IPS-NIHi11 (cell line): ENCODE measurements around the gene PPP1R14D.

ENCODE experiments used
- DNase-seq: peaks from one replicate; pipeline ENCODE4 v3.0.0; 2012; ENCODE audit warnings: mixed read lengths, low spot score

PPP1R14D gene

DNA sequence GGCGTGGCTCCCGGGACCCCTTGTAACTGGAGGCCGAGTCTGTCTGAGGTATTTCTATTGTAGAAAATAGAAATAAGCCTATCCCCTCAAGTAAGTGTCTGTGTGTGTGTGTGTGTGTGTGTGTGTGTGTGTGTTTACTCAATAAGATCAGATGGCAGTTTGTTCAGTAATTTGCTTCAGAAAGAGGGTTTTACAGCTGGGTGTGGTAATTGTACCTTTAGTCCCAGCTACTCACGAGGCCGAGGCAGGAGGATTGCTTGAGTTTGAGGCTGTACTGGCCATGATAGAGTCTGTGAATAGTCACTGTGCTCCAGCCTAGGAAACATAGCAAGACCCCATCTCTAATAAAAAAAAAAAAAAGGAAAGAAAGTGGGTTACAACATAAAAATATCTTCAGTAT lies 24.0 kb upstream of the PPP1R14D start:
- DNase-seq = no peak

DNA sequence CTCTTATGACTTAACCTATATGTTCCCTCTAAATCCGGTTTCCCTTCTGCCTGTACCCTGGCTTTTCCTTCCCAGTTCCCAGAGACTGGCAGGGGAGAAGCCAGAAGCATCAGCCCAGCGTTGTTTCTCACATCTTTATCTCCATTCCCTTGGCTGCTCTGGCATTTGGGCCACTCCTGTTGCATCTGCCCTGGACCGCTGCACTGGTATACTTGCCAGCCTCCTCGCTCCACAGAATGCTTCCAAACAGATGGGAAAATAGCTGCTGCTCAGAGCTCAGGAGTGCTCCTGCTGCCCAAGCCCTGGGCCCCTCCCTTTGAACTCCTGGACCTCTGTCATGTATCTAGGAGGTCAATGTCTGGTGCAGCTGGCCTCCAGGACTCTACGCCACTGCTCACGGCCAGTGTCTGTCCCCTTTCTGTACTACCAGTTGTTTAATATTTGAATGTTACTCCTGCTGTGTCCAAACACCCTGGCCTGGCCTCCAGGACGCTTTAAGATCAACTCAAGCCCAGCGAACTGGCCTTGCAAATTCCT lies 22.1 kb upstream of the PPP1R14D start:
- no peak for DNase-seq

DNA sequence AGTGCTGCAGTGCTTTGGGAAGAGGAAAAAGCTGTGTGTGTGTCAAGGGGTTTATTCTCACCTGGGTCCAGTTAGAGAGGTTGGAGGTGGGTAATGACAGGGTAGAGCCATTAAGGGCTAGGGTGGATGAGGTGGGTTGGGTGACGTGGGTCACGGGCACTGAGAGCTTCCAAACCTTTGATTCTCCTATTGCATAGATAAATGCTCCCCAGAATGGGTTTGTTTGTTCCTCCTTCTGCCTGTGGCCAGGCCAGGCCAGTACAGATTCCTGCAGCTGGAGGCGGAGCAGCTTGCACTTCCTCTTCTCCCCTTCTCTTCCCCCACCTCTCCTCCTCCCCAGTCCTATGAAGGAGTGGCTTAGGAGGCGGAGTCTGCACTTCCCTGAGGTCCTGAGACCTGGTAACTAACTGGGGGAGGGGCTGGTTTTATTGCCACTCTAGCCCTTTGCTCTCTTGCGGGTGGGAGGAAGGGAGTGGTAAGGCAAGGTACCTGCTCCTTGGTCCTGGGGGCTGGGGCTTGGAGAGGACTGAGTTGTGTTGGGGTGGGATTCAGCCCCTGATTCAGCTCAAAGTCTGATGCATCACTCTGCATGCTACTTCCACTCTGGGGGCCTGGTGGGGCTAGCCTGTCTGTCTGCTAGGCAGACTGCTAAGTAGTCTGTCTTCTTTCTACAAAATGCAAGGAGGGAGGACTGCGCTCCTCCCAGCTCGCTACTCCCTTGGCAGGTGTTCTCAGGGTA lies 18.9 kb upstream of the PPP1R14D start:
- peak; percentile 62 for DNase-seq

GRCh38 chr15:40846841-40847222 lies 18.3 kb upstream of the PPP1R14D start:
- DNase-seq = no peak

DNA sequence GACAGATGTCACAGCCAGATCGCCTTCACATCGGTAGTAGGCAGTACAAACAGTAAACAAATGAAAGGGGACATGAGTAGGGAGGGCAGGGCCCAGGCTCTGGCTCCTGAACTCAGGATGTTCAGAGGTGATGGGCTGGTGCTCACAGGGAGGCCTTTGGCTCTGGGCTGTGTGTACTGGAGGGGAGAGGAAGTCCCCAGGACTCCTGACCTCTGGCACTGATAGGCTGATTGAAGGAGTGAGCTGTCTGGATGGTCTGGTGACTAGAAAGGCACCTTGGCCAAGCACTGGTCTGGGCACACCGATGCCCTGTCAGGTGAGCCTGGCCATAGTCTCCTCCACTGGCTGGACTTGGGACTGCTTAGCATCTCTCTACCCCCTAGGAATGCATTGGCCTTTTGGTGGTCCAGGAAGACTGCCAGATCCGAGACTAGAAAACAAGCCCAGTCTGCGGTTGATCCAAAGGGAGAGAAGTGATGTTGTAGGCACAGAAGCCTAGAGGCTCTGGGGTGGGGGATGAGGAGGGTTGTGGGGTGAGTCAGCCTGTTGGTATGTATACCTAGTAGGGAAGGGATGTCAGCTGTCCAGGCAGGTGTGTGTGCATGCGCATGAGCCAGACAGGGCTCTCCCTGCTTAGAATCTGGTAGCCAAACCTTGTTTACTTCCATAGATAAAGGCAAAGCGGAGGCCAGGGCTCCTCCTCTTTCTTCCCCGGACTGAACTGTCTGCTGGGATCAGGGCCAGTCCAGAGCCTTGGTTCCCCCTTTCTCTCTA lies 17.2 kb upstream of the PPP1R14D start:
- peak; percentile 50 for DNase-seq

DNA sequence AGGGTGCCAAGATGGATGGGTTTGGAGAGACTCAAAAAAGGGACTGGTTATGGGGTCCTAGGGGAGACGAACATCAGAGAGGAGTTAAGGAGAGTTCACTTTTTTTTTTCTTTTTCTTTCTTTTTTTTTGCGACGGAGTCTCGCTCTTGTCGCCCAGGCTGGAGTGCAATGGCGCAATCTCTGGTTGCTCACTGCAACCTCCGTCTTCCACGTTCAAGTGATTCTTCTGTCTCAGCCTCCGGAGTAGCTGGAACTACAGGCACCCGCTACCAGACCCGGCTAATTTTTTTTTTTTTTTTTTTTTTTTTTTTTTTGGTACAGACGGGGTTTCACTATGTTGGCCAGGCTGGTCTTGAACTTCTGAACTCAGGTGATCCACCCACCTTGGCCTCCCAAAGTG lies 16.5 kb upstream of the PPP1R14D start:
- DNase-seq = no peak

DNA sequence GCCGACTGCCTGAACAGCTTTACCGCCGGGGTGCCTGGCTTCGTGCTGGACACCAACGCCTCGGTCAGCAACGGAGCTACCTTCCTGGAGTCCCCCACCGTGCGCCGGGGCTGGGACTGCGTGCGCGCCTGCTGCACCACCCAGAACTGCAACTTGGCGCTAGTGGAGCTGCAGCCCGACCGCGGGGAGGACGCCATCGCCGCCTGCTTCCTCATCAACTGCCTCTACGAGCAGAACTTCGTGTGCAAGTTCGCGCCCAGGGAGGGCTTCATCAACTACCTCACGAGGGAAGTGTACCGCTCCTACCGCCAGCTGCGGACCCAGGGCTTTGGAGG lies 16.2 kb upstream of the PPP1R14D start:
- peak; percentile 65 for DNase-seq

- peak; percentile 78 for DNase-seq
These were observed 15.6 kb upstream of the PPP1R14D start, which contains the start of gene SPINT1 for GRCh38 chr15:40843885-40844695. Gene SPINT1, plus strand, starts transcription at chr15:40844048. Its CDS starts 507 bp downstream, at chr15:40844555.

DNA sequence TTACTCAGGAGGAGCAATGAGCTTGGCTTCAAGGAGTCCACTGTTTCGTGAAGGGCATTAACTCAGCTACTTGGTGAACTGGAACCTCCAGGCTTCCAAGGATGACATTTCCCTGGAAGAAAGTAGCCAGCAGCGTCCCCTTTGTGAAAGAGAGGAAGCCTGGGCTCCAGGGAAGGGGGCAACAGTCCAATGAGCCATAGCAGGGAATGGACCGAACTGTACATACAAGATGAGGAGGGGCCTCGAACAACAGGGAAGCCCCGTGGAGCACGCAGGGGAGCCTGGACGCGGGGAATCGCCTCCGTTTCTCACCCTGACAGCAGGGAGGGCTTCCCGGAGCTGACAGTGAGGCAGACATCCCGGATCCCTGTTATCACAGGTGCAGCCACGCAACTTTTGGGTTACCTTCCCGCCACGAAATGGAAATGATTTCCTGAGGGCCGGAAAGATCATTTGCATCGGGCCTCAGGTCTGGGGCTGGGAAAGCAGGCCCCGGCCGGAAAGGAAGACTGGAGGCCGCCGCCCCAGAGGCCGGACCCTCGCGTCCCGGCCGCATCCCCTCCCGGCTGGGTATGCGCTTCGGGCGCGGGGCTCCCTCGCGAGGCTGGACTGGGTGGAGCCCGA lies 14.9 kb upstream of the PPP1R14D start:
- DNase-seq = no peak

- no peak for DNase-seq
These were observed 13.2 kb upstream of the PPP1R14D start for GRCh38 chr15:40841741-40842140.

GRCh38 chr15:40838756-40839155 lies 10.2 kb upstream of the PPP1R14D start:
- DNase-seq = no peak

DNA sequence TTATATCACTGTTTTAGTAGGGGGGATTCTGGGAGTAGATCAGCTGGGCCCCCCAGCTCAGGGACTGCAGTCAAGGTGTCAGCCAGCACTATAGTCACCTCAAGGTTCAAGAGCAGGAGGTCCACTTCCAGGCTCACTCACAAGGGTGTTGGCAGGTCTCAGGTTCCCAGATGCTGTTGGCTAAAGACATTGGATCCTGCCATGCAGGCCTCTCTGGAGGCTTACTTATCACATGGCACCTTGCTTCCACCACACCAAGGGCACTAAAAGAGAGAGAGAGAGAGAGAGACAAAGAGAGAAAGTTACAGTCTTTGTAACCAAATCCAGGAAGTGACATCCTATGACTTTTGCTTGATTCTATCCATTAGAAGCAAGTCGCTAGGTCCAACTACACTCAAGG lies 7.5 kb upstream of the PPP1R14D start:
- no peak for DNase-seq

- DNase-seq = no peak
These were observed 4.4 kb upstream of the PPP1R14D start for GRCh38 chr15:40832903-40833302.

- DNase-seq = no peak
These were observed 3.4 kb upstream of the PPP1R14D start for GRCh38 chr15:40831861-40832260.

GRCh38 chr15:40830884-40831283 lies 2.4 kb upstream of the PPP1R14D start:
- no peak for DNase-seq

GRCh38 chr15:40829115-40829514 lies 607 bp upstream of the PPP1R14D start:
- no peak for DNase-seq

DNA sequence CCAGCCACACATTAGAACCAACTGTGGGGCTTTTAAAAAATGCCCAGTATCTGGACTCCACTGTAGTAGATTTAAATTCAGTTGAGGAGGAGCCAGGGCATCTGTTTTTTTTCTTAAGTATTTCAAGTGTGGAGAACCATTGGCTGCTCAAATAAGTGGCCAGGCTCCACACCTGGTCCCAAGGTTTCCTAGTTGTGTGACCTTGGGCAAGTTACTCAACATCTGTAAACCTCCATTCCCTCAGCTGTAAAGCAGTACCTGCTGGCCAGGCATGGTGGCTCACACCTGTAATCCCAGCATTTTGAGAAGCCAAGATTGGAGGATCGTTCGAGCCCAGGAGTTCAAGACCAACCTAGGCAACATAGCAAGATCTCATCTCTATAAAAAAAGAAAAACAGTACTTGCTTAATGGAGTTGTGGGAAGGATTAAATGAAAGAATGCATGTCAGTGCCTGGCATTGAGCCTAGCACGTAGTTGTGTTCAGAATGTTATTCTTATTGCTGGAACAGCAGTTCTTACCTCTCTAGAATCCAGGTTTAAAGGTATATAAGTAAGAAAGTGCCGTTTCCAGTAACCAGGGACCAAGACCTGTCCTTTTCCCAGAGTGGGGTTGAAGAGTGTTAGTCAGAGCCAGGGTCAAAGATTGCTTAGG lies 2.0 kb downstream of the PPP1R14D start:
- DNase-seq = no peak

GRCh38 chr15:40825661-40826422 lies 2.7 kb downstream of the PPP1R14D start:
- DNase-seq = no peak

DNA sequence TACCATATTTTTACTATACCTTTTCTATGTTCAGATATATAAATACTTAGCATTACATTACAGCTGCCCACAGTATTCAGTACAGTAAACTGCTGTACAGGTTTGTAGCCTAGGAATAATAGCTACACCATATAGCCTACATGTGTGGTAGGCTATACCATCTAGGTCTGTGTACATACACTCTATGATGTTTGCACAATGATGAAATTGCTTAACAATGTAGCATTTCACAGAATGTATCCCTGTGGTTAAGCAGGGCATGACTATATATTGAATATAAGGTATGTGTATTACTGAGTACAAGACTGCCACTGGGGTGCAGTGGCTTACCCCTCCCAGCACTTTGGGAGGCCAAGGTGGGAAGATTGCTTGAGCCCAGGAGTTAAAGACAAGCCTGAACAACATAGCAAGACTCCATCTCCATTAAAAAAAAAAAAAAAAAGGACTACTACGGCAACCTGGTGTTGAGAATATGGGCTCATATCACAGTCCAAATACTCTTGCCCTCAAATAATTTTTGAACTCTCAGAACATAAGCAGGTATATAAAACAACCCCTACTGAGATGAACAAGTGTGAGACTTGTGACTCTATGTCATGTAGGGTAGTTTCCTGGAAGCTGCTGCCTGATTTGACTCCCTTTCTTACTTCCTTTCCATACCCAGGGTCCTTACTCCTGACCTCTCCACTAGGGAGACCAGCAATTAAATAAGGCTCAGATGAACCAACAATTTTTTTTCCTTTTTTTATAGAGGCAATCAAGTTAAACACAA lies 4.8 kb downstream of the PPP1R14D start:
- no peak for DNase-seq

- DNase-seq = no peak
These were observed 7.3 kb downstream of the PPP1R14D start for GRCh38 chr15:40821195-40821594.
